Measurements from ENCODE around the gene NUDT3.

- TF ChIP-seq CTCF (IDR thresholded peaks at IDR 0.05) (peak; percentile 28 to 94 (median 75)), POLR2A (IDR thresholded peaks at IDR 0.05) (no peak), POLR2AphosphoS5 (IDR thresholded peaks at IDR 0.05) (peak; percentile 89)
Measured at GRCh38 chr6:34414999-34415858, 22.8 kb upstream of the NUDT3 start.
